GM04504 (cell line): Measurements from ENCODE around the gene APOBEC3F.

Experiments
- DNase-seq: peaks from one replicate; pipeline ENCODE4 v3.0.0-alpha.2; 2012; ENCODE audit warnings: low read depth

The APOBEC3F gene

GRCh38 chr22:39092111-39092862 lies 51.6 kb downstream of the APOBEC3F start:
- no peak for DNase-seq

DNA sequence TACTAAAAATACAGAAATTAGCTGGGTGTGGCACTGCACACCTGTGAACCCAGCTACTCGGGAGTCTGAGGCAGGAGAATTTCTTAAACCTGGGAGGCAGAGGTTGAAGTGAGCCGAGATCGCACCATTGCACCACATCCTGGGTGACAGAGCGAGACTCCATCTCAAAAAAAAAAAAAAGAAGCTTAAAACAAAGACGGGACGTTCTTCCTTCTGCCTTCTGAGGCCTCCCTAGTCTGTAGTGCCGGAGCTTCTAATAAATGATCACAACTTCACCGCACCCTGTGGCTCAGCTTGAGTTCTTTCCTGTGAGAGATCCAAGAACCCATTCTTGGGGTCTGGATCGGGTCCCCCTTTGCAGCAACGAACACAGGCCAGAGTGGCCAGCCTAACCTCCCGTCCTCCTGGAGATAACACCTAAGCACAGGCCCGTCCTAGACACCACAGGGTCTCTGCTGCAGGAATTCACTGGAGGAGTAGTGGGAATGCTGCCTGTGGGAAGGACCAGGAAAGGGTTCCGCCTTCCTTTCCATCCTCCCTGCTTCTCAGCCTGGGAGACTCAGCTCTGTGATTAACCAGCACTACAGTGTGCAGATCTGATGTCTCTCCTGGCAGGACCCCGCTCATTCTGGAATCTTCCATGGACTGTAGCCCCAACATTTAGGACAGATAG lies 54.2 kb downstream of the APOBEC3F start:
- no peak for DNase-seq

GRCh38 chr22:39095971-39096370 lies 55.3 kb downstream of the APOBEC3F start:
- no peak for DNase-seq

- DNase-seq, result no peak
Observed at GRCh38 chr22:39097098-39098020, 56.7 kb downstream of the APOBEC3F start, which contains the start of gene APOBEC3H. TSS of gene APOBEC3H (plus strand) at chr22:39097244. CDS start at chr22:39100279, 3,035 bp downstream.

DNA sequence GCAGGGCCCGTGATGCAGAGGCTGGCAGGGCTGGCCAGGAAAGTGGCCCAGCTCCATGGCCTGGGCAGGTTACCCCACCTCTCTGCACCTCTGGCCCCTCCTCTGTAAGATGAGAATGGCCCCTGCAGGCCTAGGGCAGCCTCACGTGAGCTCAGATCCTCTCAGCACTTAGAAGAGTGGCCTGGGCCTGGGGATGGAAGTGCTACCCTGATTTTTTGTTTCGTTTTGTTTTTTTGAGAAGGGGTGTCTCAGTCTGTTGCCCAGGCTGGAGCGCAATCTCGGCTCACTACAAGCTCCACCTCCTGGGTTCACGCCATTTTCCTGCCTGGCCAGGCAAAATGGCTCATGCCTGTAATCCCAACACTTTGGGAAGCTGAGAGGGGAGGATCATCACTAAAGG lies 57.4 kb downstream of the APOBEC3F start:
- no peak for DNase-seq

DNA sequence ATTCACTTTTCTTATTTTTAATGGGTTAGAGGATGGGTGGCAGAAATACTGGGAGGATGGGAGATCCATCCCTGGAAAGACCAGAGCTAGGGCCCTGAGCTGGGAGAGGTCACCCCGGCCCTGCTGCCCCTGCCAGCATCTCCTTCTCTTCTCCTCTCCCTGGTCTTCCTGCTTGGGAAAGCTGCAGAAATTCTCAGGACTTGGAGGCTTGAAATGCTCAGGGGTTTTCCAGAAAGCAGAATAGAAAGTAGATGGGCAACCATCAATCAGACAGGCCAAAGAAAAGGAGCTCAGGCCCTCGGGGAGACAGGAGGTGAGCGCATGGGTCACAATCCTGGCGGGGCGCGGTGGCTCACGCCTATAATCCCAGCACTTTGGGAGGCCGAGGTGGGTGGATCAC lies 57.9 kb downstream of the APOBEC3F start:
- no peak for DNase-seq

DNA sequence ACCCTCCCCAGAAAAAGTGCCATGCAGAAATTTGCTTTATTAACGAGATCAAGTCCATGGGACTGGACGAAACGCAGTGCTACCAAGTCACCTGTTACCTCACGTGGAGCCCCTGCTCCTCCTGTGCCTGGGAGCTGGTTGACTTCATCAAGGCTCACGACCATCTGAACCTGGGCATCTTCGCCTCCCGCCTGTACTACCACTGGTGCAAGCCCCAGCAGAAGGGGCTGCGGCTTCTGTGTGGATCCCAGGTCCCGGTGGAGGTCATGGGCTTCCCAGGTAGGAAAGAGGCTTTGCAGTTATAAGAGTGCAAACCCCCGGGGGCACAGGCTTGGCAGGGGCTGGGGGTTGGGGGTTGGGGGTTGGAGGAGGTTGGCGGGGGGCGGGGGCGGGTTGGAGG lies 60.6 kb downstream of the APOBEC3F start:
- no peak for DNase-seq

DNA sequence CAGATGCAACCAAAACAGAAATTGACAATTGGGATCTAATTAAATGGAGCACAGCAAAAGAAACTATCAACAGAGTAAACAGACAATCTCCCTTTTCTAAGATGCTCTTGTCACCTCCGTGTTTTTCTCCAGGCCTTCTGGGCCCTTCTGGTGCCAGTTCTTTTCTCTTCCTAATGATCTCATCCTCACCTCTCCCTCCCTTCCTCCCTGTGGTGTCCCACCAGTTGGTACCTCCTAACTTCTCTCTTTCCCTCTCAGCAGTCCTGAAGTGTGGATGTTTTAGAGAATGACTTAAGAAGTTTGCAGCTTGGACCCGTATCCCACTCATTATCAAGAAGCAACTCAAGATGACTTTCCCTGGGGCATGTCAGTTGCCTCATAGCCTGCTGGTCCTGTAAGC lies 62.8 kb downstream of the APOBEC3F start:
- no peak for DNase-seq
